Heart left ventricle (tissue), 13 donors: Measurements from ENCODE around the gene SLC22A7.

ENCODE experiments used
- CTCF ChIP-seq, 12 donors: fragments of 200-600 bp; sonication (generic) in 4 of 12; IDR thresholded peaks; one replicate each; pipeline versions ENCODE4 v1.5.0 to v1.8.0; 2018 to 2022; ENCODE audit warnings: antibody characterized with exemption in 12 of 12, mild to moderate bottlenecking in 5 of 12
- POLR2A ChIP-seq, 2 donors: fragments of 450-650 bp; IDR thresholded peaks; one replicate each; pipeline ENCODE4 v1.6.1; 2017; ENCODE audit warnings: antibody characterized with exemption in 2 of 2, mild to moderate bottlenecking in 2 of 2, moderate library complexity in 2 of 2
- donor health status: ischemic (EF 13 %, LVEDD 7.1; RV severe dilation, severe dysfunction).
- donor health status: DM: no; HTN: yes; CAD: no.
- donor health status: DM: no; HTN: no; CAD: no.
- donor health status: ischemic (EF 25% LVEDD 6.9; RV normal size, moderate dysfunction).
- donor health status: ischemic (EF 25% LVEDD 5.7; RV mildly dilated, moderate dysfunction).
- donor health status: ischemic (EF 35%, LVEDD 5.7; RV mildly dilated, moderate dysfunction).
- donor health status: nonischemic (EF 11% LVEDD 7.7; RV severe dilation, severe dysfunction).
- donor health status: DM: yes; HTN: yes; CAD: no.
- donor health status: PGD.
- donor health status: ischemic (EF 29% LVEDD 5.4; RV normal size, mild dysfunction).
- donor health status: nonischemic (EF 23%, LVEDD 6.1; RV moderate dilation, normal function).

- TF ChIP-seq CTCF (IDR thresholded peaks at IDR 0.05) (no peak), POLR2A (IDR thresholded peaks at IDR 0.05) (no peak)
Observed at GRCh38 chr6:43298565-43299337, 691 bp downstream of the SLC22A7 start.
